NCI-H146 (cell line): Measurements from ENCODE around the gene TAF11.
"Not testable (repeated sequence)": the region's sequence is repeated elsewhere in the genome, so short reads cannot be mapped to it uniquely, and the experiment has no call there.

ENCODE experiments used
- DNase-seq: peaks from one replicate; lab custom pipeline; 2025; lab: John Stamatoyannopoulos, UW

Gene TAF11

DNA sequence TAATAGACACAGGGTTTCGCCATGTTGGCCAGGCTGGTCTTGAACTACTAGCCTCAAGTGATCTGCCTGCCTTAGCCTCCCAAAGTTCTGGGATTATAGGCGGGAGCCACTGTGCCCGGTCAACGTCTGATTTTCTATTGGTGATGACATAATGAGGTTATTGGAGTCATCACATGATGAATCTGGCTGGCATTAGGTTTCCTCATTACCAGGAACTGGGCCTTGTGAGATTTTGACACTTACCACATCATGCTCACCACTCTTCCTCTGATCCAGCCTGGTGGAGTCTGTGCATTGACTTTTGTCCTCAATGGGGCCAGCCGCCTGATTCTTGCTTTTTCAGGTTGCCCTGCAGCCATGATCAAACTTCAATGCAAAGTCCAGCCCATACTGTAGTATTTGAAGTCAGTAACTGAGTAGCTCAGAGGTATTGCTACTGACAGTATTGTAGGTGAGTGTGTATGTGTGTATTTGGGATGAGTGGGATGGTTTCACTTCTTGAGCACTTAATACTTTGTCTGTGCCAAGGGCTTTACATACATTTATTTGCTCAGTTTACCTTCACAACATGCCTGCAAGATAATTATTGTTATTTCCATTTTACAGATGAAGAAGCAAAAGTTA, 17.3 kb upstream of the TAF11 start:
- DNase-seq = no peak

DNA sequence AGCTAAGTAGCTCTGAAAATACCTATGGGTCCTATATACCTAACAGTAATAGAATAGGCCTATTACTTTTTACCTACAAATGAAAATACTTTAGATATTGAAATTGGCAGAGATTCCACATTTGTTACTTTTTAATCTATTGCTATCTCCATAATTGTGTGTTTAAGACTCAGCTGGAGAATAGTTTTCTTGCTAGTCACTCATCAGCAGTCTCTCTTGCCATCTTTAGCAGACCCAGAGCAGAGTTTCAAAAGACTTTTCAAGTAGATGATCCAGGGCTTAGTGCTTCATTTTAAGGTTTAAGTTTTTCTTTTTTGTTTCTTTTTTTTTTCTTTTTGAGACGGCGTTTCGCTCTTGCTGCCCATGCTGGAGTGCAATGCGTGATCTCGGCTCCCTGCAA, 14.1 kb upstream of the TAF11 start:
- no peak for DNase-seq

DNA sequence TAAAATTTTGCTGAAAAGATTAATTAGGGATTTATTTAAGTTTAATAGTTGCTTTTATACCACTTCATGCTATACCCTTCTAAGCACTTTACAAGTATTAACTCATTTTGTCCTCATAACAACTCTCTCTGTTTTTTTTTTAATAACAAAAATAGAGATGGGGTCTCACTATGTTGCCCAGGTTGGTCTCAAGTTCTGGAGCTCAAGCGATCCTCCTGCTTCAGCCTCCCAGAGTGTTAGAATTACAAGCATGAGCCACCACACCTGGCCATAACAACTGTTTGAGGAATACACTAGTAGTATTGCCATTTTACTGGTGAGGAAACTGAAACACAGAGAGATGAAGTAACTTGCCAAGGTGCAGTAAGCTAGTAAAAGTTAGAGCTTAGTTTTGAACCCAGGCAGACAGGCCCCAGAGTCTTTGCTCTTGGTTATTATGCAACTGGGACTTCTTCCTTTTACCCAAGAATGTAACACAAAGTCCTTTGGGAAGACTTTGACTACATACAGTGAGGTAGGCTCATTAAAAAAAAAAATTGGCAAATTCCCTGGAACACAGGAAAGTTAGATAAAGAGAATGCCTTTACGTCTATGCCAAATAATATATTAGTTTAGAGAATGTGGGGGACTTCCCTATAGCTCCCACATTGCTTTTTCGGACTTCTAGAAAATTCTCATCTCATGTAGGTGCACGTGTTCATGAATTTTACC, 12.6 kb upstream of the TAF11 start:
- no peak for DNase-seq

DNA sequence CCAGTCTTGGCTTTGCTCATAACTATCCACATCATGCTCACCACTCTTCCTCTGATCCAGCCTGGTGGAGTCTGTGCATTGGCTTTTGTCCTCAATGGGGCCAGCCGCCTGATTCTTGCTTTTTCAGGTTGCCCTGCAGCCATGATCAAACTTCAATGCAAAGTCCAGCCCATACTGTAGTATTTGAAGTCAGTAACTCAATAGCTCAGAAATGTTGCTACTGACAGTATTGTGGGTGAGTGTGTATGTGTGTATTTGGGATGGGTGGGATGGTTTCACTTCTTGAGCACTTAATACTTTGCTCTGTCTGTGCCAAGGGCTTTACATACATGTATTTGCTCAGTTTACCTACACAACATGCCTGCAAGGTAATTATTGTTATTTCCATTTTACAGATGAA, 11.9 kb upstream of the TAF11 start:
- DNase-seq = not testable (repeated sequence)

DNA sequence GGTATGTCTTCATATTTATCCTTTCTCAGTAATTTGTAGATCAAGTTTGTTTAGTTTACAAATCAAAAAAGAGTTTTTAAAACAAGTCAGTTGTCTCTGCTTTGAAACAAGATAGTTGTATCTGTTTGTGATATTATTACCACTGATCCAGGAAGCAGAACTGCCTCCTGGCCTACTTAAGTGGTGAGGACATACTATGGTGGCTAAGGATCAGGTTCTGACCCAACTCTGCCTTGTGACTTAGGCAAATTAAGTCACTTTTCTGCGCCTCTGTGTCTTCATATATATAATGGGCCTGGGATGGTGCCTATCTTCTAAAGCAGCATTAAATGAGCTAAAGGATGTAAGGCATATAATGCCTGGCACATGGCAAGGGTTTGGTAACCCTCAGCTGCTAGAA, 9.9 kb upstream of the TAF11 start:
- DNase-seq = no peak

DNA sequence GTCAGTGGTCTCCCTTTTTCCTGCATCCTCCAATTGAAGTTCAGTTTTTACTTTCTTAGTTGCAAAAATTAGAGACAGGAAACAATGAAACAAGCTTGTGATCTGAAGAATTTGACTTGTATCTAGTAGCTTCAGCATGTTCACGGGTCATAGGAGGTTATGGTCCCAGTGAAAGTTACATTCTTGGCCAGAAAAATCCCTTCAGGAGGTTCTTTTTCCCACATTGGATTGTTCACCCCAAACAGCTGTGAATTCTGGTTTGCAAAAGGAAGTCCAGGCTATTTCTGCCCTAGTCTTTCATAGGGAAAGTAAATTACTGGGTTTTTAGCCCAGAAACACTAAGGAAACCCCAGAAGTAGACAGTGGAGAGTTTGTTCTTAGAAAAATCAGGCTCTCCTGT, 9.3 kb upstream of the TAF11 start:
- no peak for DNase-seq

DNA sequence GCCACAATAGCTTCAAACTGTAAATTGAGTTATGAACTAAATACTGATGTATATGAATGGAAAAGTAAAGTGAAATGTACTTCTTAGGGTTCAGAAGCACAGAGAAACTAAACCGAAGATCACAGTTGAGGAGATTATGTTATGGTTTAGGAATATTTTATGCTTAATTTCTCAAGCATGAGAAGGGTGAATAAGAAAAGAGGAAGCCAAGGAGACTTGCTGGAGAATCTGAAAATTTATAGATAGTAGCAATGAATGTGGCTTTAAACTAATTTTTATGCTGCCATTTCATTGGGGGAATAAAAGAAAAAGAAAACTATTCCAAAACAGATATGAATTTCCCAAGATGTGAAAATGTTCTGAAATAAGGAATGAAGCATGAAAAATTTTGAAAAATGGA, 6.9 kb upstream of the TAF11 start:
- no peak for DNase-seq

DNA sequence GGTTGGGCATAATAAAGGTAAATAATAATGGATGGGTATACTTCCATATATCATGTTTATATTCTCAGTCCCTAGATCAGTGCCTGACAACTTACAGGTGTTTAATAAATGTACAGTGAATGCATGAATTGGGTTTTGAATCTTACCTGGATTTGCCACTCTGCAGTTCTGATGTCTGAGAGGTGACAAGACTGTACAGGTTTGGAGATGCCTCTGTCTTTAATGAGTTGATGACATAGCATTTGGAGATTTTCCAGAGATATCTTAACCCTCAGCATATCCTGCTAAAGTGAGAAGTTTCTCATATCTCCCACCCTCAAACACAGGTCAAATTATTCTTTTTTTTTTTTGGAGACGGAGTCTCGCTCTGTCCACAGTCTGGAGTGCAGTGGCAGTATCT, 3.5 kb upstream of the TAF11 start:
- DNase-seq = no peak

DNA sequence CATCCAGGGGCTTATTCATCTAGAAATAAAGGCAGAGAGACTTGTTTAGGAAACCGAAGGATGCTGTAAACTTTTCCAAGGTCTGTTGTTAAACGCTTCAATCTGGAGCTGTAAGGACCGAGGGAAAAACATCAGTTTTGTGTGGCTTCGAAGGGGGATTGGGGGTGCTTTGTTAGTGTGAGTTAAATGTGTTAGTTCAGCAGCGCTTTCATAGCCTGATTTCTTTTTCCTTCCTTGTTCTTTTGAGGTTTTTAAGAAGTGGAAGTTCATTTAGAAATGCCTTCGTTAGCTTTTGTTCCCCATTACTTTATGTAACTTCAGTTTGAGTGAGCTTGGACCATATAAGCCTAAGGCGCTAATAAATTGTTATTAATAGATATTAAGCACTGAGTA, 2.7 kb upstream of the TAF11 start:
- no peak for DNase-seq

DNA sequence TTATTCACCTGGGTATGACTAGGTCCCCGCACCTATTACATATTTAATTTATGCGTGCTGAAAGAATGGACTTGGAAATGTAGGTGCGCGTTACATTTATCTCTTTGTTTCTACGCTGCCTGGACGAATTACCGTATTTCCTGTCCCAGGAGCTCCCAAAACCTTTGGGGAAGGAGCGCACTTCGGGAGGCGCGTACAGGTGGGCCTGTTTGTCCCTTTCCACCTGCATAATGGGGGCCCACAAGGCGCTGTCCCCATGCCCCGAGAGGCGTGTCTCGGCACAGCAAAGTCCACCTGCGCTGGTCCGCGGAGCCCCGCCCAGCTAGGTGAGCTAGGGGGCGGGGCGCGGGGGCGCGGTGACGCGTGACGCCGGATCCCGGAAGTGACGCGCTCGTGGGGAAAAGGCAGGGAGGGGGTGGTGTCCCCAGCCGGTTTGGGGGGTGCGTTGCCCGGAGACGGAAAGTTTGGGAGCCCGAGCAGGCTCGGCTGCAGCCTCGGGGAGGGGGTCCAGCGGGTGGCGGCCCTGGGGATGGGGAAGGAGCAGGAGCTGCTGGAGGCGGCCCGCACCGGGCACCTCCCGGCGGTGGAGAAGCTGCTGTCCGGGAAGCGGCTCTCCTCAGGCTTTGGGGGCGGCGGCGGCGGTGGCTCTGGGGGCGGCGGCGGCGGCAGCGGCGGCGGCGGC, 1.2 kb upstream of the TAF11 start, which contains the start of gene ANKS1A:
ANKS1A (plus strand) TSS at position 382 of the 682 bp plus-strand sequence; CDS start at position 530, 148 bp downstream.
- peak; percentile 91 for DNase-seq

DNA sequence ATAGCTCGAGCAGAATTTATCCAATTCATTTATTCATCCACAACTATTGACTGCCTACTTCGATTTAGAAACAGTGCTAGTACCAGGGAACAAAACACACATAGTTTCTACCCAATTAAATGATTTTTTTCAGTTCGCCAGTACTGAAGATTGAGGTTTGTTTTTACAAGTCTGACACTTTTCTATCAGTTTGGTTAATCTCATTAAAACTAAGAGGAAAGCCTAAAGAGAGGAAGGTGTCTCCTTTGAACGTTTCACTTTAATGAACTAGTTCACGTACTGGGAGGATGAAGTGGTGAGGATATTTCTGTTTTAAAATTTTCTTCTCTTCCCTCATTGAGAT, 643 bp upstream of the TAF11 start:
- no peak for DNase-seq

DNA sequence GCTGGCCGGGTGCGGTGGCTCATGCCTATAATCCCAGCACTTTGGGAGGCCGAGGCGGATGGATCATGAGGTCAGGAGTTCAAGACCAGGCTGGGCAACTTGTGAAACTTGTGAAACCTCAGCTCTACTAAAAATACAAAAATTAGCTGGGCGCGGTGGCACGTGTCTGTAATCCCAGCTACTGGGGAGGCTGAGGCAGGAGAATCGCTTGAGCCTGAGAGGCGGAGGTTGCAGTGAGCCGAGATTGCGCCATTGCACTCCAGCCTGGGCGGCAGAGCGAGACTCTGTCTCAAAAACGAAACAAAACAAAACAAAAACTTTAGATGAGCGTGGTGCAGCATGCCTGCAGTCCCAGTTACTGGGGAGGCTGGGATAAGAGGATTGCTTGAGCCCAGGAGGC, 2.0 kb downstream of the TAF11 start:
- DNase-seq = not testable (repeated sequence)

DNA sequence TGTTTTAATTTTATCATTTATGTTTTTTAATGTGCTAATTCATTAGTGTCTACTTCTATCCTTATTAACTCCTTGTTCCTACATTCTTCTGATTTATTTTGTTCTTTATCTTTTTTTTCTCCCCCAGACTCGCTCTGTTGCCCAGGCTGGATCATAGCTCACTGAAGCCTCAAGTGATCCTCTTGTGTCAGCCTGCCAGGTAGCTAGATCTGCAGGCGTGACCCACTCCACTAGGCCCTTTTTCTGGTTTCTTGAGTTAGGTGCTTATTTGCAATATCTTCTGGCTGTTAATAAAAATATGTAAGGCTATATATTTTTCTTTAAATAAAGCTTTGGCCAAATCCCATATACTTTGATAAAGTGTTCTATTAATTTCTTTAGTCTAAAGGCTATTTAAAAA, 2.8 kb downstream of the TAF11 start:
- DNase-seq = no peak

DNA sequence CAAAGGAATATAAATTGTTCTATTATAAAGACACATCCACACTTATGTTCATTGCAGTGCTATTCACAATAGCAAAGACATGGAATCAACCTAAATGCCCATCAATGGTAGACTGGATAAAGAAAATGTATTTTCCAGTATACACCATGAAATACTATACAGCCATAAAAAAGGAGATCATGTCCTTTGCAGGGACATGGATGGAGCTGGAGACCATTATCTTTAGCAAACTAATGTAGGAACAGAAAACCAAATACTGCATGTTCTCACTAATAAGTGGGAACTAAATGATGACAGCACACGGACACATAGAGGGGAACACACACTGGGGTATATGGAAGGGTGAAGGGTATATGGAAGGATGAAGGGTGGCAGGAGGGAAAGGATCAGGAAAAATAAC, 3.8 kb downstream of the TAF11 start:
- not testable (repeated sequence) for DNase-seq

DNA sequence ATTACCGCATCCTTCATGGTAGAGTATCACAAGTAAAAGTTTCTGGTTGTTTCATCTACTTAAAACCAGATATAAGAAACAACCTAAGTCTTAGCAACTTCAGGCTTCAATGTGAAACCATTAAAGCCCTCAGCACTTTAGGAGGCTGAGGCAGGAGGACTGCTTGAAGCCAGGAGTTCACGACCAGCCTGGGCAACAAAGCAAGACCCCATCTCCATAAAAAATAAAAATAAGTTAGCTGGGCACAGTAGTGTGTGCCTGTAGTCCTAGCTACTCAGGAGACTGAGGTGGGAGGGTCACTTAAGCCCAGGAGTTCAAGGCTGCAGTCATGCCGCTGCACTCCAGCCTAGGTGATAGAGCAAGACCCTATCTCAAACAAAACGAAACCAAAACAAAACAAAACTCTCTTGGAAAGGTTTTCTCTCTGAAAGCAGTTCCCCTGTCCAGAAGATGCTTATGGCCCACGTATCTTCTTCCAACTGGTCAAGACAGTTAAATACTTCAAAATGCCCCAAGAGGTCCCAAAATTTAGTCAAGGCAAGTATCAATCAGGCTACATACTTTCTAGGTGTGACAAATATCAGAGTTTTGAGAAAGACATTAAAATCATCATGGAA, 9.9 kb downstream of the TAF11 start:
- no peak for DNase-seq

DNA sequence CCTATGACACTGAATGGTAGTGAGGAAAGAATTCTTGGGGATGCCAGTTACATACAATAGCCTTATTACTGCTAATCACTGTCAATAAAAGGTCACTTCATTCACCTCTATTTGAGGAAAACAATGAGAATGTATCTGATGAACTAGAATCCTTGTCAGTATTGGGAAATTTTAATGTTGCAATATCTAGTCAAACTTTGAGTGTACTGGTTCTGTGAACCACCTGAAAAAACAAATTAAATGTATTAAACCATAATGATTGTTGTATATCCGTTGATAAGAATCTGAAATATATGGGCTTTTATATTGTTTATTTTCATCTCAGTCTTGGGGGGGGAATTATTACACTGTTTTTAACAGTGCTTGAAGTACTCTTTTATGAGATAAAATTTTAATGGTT, 10.6 kb downstream of the TAF11 start:
- no peak for DNase-seq

DNA sequence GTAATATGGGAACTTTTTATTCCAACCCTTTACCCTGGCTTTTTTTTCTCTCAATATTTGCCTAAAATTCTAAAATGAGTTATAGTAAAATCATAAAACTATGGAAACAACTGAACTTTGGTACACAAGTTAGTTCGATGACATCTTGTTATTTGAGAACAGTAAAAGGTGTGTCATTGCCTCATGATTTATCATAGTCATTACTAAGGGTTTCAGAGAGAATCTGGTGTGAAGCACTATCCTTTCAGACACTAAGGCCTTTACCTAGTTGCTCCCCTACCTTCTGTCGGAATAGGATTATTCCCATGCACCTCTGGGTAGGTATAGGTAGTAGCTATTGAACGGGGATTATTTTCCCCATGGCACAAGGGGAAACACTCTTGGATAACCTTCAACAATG, 11.4 kb downstream of the TAF11 start:
- no peak for DNase-seq

DNA sequence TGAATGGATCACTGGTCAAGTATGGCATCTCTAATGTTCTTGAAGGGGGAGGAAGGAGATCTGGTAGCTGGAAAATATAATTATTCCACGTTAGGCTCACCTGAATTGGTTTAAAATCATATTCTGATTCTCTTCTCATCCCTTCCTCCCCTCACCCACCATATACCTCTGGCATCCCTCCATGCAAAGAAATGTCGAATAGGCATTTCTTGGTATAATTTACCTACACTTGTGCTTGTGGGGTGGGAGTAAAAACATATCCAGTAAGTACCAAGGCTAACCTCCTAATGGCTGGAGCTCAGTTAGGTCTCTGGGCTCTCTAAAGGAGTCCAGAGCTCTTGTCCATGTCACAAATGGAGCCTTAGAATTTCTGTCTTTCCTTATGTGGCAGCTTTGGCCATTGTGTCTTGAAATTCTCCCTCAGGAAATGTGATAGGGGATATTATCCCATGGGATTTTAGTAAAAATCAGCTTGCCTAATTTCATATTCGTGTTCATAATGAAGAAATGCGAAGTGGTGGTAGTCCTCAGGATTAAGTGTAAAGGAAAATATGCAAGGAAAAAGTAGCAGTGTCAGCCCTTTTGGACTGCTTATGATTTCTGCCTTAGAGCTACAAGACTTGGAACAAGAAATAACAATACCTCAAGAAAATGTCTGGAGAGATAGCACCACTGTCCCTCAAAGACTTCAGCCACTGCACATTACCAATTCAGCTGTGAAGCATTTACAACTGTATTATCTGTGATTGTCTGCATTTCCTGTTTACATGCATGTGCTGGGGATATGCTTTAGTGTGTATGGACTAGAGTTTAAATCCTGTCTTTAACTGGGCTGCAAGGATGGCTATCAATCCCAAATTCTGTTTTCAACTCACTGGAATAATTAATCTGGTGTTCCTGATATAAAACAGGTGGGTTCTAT, 12.3 kb downstream of the TAF11 start:
- DNase-seq = no peak

DNA sequence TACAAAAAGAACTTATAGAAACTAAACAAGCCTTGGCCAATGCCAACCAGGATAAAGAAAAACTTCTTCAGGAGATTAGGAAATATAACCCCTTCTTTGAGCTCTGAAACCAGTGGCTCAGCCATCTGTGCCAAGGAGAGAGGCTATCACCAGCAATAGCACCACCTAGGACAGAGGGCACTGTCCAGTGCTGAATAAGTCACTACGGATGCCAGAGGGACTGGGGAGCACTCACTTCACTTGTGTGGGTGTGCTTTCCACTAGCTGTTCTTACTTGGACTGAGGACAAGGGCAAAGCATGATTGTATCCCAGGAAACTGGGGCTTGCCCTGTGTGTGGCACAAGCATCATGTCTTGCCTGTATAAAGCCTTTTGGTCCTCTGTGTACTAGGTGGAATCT, 15.5 kb downstream of the TAF11 start:
- no peak for DNase-seq

DNA sequence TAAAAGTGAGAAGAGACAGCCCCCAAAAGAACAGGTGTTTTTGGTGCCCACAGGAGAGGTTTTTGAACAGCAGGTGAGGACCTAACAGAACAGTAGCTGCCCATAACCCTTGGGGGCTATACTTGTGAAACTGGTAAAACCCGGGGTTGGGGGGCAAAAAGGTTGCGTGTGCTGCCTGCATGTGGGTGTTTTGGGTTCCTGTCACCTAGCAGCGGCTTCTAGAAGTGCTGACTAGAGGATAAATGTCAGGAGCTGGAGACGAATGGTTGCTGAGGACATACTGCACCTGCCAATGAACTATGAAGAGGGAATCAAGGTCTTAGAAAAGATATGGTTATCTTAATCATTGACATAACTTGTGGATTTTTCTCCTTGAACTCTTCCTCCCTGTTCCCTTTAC, 16.0 kb downstream of the TAF11 start:
- no peak for DNase-seq

DNA sequence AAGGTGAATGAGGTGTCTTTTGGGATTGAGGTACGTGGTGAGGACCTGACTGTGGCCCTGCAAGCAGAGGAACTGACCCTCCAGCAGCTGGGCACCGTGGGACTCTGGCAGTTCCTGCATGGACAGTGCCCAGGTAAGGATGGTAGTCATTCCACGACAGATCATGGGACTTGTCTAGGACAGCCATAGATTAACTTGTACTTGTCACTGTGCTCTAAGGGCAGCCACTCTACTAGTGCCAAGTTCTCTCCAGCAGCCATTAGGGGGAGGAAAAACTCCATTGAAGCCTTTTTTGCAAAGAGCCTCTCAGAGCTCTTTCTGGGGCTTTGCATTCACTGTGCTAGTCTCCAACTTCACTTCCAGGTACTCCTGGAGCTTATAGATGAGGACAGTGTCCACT, 20.4 kb downstream of the TAF11 start:
- no peak for DNase-seq

DNA sequence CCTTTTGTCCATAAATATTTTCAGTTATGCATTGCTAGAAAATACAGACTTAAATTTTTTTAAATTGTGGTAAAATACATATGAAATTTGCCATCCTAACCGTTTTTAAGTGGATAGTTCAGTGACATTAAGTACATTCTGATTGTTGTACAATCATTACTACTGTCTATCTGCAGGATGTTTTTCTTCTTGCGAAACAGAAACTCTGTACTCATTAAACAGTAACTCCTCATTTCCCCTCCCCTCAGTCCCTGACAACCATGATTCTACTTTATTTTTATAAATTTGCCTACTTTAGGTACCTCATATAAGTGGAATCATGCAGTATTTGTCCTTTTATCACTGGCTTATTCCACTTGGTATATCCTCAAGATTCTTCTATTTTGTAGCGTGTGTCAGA, 21.3 kb downstream of the TAF11 start:
- DNase-seq = no peak
